ENCODE measurements around the gene INTS11. TPM values are rescaled to one million over a fixed set of nuclear protein-coding genes. Genes with fewer than 3 reads are reported as not detected.
A peak's percentile ranks its signal among the peaks of the same experiment; 100 is the strongest.

The INTS11 gene
- total and polyA plus RNA-seq, 2 of the 8 experiments (the other 6 are each of a cell fraction or from before 2014, with no cell fraction given), result 113 to 243 TPM

DNA sequence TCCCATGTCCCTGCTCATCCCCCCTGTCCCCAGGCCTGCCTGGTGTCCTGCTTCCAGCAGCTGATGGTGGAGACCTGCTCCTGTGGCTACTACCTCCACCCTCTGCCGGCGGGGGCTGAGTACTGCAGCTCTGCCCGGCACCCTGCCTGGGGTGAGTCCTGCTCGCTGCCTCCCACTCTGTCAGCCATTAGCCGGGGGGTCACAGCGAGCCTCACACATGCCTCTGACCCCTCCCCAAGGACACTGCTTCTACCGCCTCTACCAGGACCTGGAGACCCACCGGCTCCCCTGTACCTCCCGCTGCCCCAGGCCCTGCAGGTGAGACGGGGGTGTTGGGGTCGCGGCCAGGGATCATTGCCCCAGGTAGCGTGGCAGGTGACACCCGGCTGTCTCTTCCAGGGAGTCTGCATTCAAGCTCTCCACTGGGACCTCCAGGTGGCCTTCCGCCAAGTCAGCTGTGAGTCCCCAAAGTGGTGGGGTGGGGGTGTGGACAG lies 34.2 kb downstream of the INTS11 start (continued):
- TF ChIP-seq SIRT6 (IDR thresholded peaks at IDR 0.05; ENCODE audit: low read length) (no peak), NRF1 (IDR thresholded peaks at IDR 0.05; ENCODE audit: low read depth, low read length) (no peak), SP1 (IDR thresholded peaks at IDR 0.05; ENCODE audit: low read depth, low read length) (no peak), GTF2F1 (IDR thresholded peaks at IDR 0.05; ENCODE audit: borderline replicate concordance, low read depth, low read length) (no peak), RAD21 (IDR thresholded peaks at IDR 0.05 in 1 of 2, conservative IDR thresholded peaks at IDR 0.05 in 1 of 2; ENCODE audit: low read depth in 2 of 2, low read length in 2 of 2) (peak; percentile 52 to 62), RBBP5 (IDR thresholded peaks at IDR 0.05; ENCODE audit: borderline replicate concordance, low read depth, low read length) (no peak), SRF (IDR thresholded peaks at IDR 0.05; ENCODE audit: low read depth, low read length) (no peak)

Measured in H1 (cell line).